Stimulated activated CD8-positive, alpha-beta memory T cell treated with anti-CD3 and anti-CD28 coated beads, Interleukin-12 subunit alpha, Interleukin-12 subunit beta, amount 100 ng/mL, for 24 hours (primary cell): ENCODE measurements around the gene PDRG1.

ENCODE experiments used
- DNase-seq: peaks from one replicate; pipeline ENCODE4 v3.0.0-alpha.2; 2020; ENCODE audit errors: extremely low read depth

Gene PDRG1

GRCh38 chr20:31951530-31952453 is at the start of gene PDRG1:
Gene PDRG1, minus strand, starts transcription at chr20:31952046. Its CDS starts 85 bp downstream, at chr20:31951961.
- DNase-seq = peak; percentile 88

- DNase-seq = no peak
Measured at GRCh38 chr20:31998246-31998645, 46.4 kb upstream of the PDRG1 start.

- no peak for DNase-seq
Measured at GRCh38 chr20:31996996-31997395, 45.1 kb upstream of the PDRG1 start.

GRCh38 chr20:31992086-31992485 is 40.2 kb upstream of the PDRG1 start:
- DNase-seq = no peak

DNA sequence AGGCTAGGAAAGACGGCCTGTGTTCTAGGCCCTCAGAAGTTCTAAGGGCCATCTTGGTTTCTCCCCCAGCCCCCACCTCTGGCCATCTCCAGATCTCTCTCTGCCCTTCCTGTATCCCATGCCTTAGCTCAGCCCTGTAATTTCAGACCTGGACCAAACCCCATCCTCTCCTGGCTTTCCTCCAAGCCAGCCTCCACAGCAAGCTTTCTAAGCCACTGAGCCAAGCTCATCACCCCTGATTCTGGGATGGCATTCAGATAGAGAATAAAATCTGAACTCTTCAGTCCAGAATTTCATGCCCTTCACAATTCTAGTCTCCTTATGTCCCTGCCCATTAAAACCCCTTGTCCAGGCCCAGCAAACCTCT is 39.5 kb upstream of the PDRG1 start:
- no peak for DNase-seq

DNA sequence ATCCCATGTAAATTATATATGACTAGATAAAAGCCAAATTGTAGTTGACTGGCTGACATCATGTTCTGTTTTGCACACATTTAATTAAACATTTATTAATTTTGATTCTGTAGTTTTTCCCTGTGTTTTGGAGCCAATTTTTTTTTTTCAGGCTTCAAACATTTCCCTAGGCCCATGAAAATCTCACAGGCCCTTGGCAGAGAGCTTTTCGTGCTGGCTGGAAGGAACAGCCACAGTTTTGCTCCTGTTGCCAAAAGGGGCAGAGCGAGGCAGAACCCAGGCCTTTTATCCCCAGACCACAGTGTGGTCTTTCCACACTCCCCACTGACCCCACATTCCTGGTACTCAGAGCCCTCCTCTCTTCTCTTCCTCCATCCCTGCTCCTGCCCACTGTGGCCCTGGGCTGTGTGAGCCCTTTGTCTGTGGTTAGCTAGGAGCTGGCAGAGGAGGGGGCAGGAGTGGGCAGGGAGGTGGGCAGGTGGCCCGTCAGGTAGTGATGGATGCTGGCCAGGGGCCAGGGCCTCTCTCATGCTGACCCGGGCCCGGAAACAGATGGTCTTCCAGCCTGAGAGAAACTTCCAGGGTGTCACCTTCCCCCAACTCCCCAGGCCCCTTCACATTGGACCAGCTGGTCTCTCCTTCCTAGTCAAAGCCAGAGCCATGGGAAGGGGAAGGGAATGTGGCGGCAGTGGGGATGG is 38.9 kb upstream of the PDRG1 start:
- DNase-seq = no peak

- no peak for DNase-seq
Measured at GRCh38 chr20:31989030-31989645, 37.3 kb upstream of the PDRG1 start.

DNA sequence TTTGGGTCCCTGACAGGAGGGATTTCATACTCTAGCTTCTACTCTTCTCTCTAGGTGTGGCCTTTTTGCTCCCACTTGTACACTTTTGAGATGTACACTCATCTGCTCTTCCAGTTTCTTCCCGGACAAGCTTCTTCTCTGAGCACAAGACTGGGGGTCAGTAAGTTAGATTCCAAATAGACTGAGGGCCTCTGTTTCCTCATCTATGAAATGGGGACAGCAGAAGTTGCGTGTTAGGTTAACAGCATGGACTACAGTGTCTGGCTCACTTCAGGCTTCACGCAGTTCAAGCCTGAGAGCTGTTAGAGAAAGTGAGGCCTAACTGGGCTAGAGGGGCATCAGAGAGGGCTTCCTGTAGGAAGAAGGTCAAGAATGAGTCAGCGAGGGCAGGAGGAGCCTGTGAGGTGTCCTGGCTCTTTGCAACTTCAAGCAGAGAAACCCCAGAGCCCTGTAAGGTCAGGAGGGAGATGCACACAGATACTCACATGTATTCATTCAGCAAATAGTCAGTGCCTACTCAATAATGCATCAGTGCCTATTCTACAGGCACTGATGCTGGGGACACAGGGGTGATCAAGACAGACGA is 36.7 kb upstream of the PDRG1 start:
- DNase-seq = no peak

GRCh38 chr20:31987744-31988143 is 35.9 kb upstream of the PDRG1 start:
- no peak for DNase-seq

DNA sequence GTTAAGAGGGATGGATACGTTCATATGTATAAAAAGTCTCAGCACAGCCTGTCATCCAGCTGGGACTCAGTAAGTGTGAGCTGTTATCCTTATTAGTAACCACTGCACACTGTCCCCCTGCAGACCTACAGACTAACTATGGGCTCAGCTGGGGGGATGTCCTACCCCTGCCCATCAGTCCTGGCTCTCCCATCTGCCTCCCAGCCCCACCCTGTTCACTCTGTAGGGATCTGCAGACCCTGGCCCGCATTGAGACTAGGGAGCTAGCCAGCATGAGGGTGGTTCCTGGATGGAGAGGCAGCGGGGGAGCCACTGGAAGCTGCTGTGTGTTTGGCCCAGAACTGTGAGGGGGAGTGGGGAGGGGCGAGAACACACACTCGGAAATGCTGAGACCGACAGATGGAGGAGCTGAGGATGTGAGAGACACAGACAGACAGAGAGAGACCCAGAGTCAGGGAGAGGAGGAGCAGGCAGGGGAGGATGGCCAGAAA is 33.2 kb upstream of the PDRG1 start:
- DNase-seq = no peak

GRCh38 chr20:31981784-31982183 is 29.9 kb upstream of the PDRG1 start:
- no peak for DNase-seq

GRCh38 chr20:31979713-31980426 is 28.0 kb upstream of the PDRG1 start:
- DNase-seq = no peak

DNA sequence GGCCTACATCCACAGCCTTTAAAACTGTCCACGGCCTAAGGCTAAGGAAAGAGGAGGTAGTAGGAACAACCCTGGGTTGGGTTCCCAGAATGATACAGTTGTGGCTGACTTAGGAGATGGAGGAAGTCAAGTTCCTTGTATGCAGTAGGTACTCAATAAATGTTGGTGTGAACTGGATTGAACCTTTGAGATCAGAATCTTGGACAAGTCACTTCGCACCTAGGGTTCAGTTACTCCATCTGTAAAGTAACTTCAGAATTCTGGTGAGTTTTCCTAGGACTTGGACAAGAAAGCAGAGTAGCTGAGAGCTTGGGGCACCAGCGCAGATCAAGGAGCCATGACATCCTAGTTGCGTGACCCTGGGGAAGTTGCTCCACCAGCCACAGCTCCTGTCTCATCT is 25.2 kb upstream of the PDRG1 start:
- no peak for DNase-seq

GRCh38 chr20:31975874-31976273 is 24.0 kb upstream of the PDRG1 start:
- no peak for DNase-seq

DNA sequence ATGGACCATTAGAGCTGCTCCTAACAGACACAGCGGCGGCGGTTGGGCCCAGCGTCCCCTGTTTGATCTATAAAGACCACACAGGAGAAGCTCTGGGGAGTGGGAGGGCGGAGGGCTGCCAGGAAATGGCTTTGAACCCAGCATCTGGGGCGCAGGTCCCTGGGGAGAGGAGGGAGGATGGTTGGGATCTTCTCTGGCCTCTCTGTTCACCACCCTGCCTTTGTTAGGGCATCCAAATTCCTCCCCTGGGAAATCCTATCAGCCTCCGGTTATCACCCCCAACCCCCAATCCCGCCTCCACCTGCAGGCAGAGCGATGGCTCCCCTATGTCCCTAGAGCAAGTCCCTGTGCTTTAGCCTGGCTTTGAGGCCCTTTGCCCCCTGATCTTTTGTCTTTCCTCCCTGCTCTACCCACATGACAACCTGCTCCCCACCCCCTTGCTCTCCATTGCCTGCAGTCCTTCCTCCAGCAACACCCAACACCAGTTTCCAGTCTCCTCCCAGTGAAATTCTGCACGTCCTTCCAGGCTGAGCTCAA is 23.2 kb upstream of the PDRG1 start:
- no peak for DNase-seq

DNA sequence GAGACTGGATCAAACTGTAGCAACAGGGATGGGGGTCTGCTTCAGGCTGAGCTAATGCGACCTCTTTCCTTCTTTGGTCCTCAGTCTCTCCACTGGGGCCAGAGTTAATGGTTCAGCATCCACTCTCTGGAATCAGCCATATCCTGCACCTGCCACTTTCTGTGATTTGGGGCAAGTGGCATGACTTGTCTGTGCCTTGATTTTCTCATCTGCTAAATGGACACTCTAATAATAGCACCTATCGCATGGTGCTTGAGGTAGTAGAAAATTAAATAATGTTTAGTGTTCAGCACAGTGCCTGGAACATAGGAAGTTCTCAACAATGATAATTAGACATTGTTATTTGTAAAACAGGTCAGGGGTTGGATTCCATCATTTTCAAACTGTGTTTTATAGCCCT is 22.4 kb upstream of the PDRG1 start:
- no peak for DNase-seq

GRCh38 chr20:31972471-31973021 is 20.7 kb upstream of the PDRG1 start:
- DNase-seq = no peak

DNA sequence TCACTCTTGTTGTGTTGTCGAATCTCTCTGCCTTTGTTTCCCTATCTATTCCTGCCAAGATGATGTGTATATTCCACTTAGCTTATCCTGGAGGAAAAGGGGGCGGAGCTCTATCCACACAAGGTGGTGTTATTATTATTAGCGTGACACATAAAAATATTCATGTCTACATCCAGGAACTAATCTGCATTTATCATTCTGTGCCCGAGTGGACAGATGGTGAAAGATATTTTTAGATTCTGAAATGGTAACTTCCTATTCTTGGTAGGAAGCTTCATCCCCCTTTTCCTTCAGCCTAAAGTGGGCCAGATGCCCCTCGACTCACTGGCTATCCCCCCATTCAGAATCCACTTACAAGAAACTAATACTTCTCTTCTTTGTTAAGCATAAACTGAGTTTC is 18.1 kb upstream of the PDRG1 start:
- no peak for DNase-seq

GRCh38 chr20:31968291-31969126 is 16.7 kb upstream of the PDRG1 start:
- peak; percentile 39 for DNase-seq

GRCh38 chr20:31967830-31968249 is 16.0 kb upstream of the PDRG1 start, which contains the start of gene XKR7:
Gene XKR7, plus strand, starts transcription at chr20:31968151. Its CDS starts 25 bp downstream, at chr20:31968176.
- DNase-seq = no peak
